ENCODE results near the gene IGSF8. TPM values are rescaled to one million over a fixed set of nuclear protein-coding genes. Genes with fewer than 3 reads are reported as not detected.

The IGSF8 gene
- total RNA-seq, 3 donors from 2014 or later: 21.0 to 35.7 (median 24.5) TPM

- Histone ChIP-seq H3K4me3 (no peak overlapping the region), H3K36me3 (no peaks in the 10 kb centered on the region), H3K27ac (no peak overlapping the region), H3K27me3 (no peaks in the 10 kb centered on the region), H3K9me3 (no peaks in the 10 kb centered on the region), H3K4me1 (no peaks in the 10 kb centered on the region)
- TF ChIP-seq POLR2AphosphoS5 (IDR thresholded peaks at IDR 0.05) (no peak), POLR2A (IDR thresholded peaks at IDR 0.05) (no peak), CTCF (IDR thresholded peaks at IDR 0.05) (no peak)
- no peak for DNase-seq (ENCODE audit: low spot score in 2 of 2)
- intact Hi-C loops (cut with DNase I; ENCODE audit: low total_unique reads): no loop called here
Observed at GRCh38 chr1:160130486-160130885, 32.1 kb upstream of the IGSF8 start.

DNA sequence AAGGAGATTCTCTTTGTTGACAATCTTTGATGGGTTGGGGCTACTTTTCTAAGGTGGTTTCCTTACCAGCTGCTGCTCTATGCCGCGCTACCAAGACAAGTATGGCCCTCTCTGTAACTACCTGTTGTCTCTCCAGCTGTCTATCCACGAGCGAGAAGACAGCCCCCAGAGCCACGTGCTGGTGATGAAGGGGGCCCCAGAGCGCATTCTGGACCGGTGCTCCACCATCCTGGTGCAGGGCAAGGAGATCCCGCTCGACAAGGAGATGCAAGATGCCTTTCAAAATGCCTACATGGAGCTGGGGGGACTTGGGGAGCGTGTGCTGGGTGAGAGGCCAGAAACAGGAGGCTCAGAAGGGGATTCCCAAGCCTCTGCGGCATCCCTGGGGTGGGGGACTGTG lies 31.5 kb upstream of the IGSF8 start:
- H3K27ac ChIP-seq: no peak overlapping the region
- intact Hi-C loops (cut with DNase I; ENCODE audit: low total_unique reads): no loop called here
- H3K9me3 ChIP-seq: no peaks in the 10 kb centered on the region
- H3K36me3 ChIP-seq: no peaks in the 10 kb centered on the region
- no peak overlapping the region for H3K4me3 ChIP-seq
- H3K27me3 ChIP-seq: no peaks in the 10 kb centered on the region
- no peak for DNase-seq (ENCODE audit: low spot score in 2 of 2)
- TF ChIP-seq POLR2AphosphoS5 (IDR thresholded peaks at IDR 0.05) (no peak), POLR2A (IDR thresholded peaks at IDR 0.05) (no peak), CTCF (IDR thresholded peaks at IDR 0.05) (no peak)
- H3K4me1 ChIP-seq: no peaks in the 10 kb centered on the region

GRCh38 chr1:160129558-160129957 lies 31.1 kb upstream of the IGSF8 start:
- H3K4me3 ChIP-seq: no peak overlapping the region
- H3K27me3 ChIP-seq: no peaks in the 10 kb centered on the region
- H3K36me3 ChIP-seq: no peaks in the 10 kb centered on the region
- H3K4me1 ChIP-seq: no peaks in the 10 kb centered on the region
- no peak overlapping the region for H3K27ac ChIP-seq
- no peak for TF ChIP-seq CTCF (IDR thresholded peaks at IDR 0.05)
- H3K9me3 ChIP-seq: no peaks in the 10 kb centered on the region
- intact Hi-C loops (cut with DNase I; ENCODE audit: low total_unique reads): no loop called here
- DNase-seq (ENCODE audit: low spot score in 2 of 2): no peak

- no peak for DNase-seq (ENCODE audit: low spot score in 2 of 2)
- Histone ChIP-seq H3K4me3 (no peak overlapping the region), H3K27me3 (no peaks in the 10 kb centered on the region), H3K27ac (no peak overlapping the region), H3K4me1 (no peaks in the 10 kb centered on the region), H3K36me3 (no peaks in the 10 kb centered on the region), H3K9me3 (no peaks in the 10 kb centered on the region)
- TF ChIP-seq POLR2A (IDR thresholded peaks at IDR 0.05): no peak
- TF ChIP-seq POLR2AphosphoS5 (IDR thresholded peaks at IDR 0.05): no peak
- no peak for TF ChIP-seq CTCF (IDR thresholded peaks at IDR 0.05)
- intact Hi-C loops (cut with DNase I; ENCODE audit: low total_unique reads): no loop called here
Observed at GRCh38 chr1:160129046-160129445, 30.6 kb upstream of the IGSF8 start.

- Histone ChIP-seq H3K27me3 (no peaks in the 10 kb centered on the region), H3K4me3 (no peak overlapping the region), H3K4me1 (no peaks in the 10 kb centered on the region), H3K36me3 (no peaks in the 10 kb centered on the region), H3K27ac (no peak overlapping the region), H3K9me3 (no peaks in the 10 kb centered on the region)
- no peak for DNase-seq (ENCODE audit: low spot score in 2 of 2)
- no peak for TF ChIP-seq POLR2A (IDR thresholded peaks at IDR 0.05)
- TF ChIP-seq CTCF (IDR thresholded peaks at IDR 0.05): no peak
- no peak for TF ChIP-seq POLR2AphosphoS5 (IDR thresholded peaks at IDR 0.05)
- intact Hi-C loops (cut with DNase I; ENCODE audit: low total_unique reads): no loop called here
Observed at GRCh38 chr1:160128636-160129035, 30.2 kb upstream of the IGSF8 start.
